CD14-positive monocyte (primary cell): Measurements from ENCODE around the gene PLOD3. TPM values are rescaled to one million over a fixed set of nuclear protein-coding genes. Genes with fewer than 3 reads are reported as not detected.
A peak's percentile ranks its signal among the peaks of the same experiment; 100 is the strongest.

ENCODE experiments used
- DNase-seq, 3 donors: peaks; one replicate each; pipeline ENCODE4 v3.0.0-alpha.2; 2011 to 2022
- H2AFZ ChIP-seq: 2 replicates; pipeline ENCODE4 v1.6.0; 2012; ENCODE audit warnings: mild to moderate bottlenecking, low read depth, low read length, inconsistent platforms; ENCODE audit not compliant: insufficient read depth, poor library complexity, severe bottlenecking
- H3K27ac ChIP-seq, 2 donors: 1 replicate in 1 of 2; 2 replicates in 1 of 2; pipeline ENCODE4 v1.5.1; 2012 to 2013; ENCODE audit warnings: low read length in 2 of 2, control low read depth in 1 of 2, inconsistent platforms in 1 of 2, low read depth in 1 of 2, mild to moderate bottlenecking in 1 of 2
- H3K27me3 ChIP-seq, 2 donors: one replicate each; pipeline versions ENCODE4 v1.6.0 to v1.6.1; 2011 to 2013; ENCODE audit warnings: low read length in 2 of 2; ENCODE audit not compliant: control insufficient read depth in 2 of 2, insufficient read depth in 2 of 2
- H3K36me3 ChIP-seq, 2 donors: replicated peaks in 1 of 2; 1 replicate in 1 of 2; 2 replicates in 1 of 2; pipeline versions ENCODE4 v1.5.1 to v1.6.1; 2012 to 2013; ENCODE audit warnings: low read length in 2 of 2, control low read depth in 1 of 2, inconsistent platforms in 1 of 2, mild to moderate bottlenecking in 1 of 2; ENCODE audit not compliant: insufficient read depth in 2 of 2, control insufficient read depth in 1 of 2
- H3K4me1 ChIP-seq, 2 donors: 1 replicate in 1 of 2; 2 replicates in 1 of 2; pipeline versions ENCODE4 v1.5.1 to v1.6.1; 2012 to 2013; ENCODE audit warnings: low read length in 2 of 2, control low read depth in 1 of 2, inconsistent platforms in 1 of 2, mild to moderate bottlenecking in 1 of 2, moderate library complexity in 1 of 2; ENCODE audit not compliant: insufficient read depth in 2 of 2, control insufficient read depth in 1 of 2
- H3K4me2 ChIP-seq: replicated peaks from 2 replicates; pipeline ENCODE3; 2012; ENCODE audit warnings: low read length, moderate library complexity, mild to moderate bottlenecking; ENCODE audit not compliant: poor library complexity, severe bottlenecking; ENCODE audit errors: extremely low read depth
- H3K4me3 ChIP-seq, 3 experiments: fragments of 200-600 bp in 1 of 3; sonication (generic) in 1 of 3; replicated peaks in 1 of 3; 1 replicate in 2 of 3; 2 replicates in 1 of 3; pipeline ENCODE4 v1.5.1; 2011 to 2013; ENCODE audit warnings: low read length in 3 of 3, mild to moderate bottlenecking in 3 of 3, control low read depth in 2 of 3, low read depth in 2 of 3, inconsistent platforms in 1 of 3, moderate library complexity in 1 of 3
- H3K79me2 ChIP-seq: 2 replicates; pipeline ENCODE4 v1.6.0; 2012; ENCODE audit warnings: mild to moderate bottlenecking, control low read depth, inconsistent platforms, low read length, moderate library complexity; ENCODE audit not compliant: insufficient read depth
- H3K9ac ChIP-seq: 2 replicates; pipeline ENCODE4 v1.6.0; 2017; ENCODE audit warnings: low read length, mild to moderate bottlenecking; ENCODE audit not compliant: insufficient read depth, poor library complexity, severe bottlenecking
- H3K9me3 ChIP-seq, 2 donors: replicated peaks in 1 of 2; 1 replicate in 1 of 2; 2 replicates in 1 of 2; pipeline versions ENCODE4 v1.5.1 to v1.6.1; 2012 to 2013; ENCODE audit warnings: low read length in 2 of 2, control low read depth in 1 of 2; ENCODE audit not compliant: control insufficient read depth in 1 of 2, insufficient read depth in 1 of 2
- H4K20me1 ChIP-seq: 2 replicates; pipeline ENCODE4 v1.6.0; 2012; ENCODE audit warnings: mild to moderate bottlenecking, low read length, control low read depth, moderate library complexity; ENCODE audit not compliant: insufficient read depth
- H3K27ac Mint-ChIP-seq, 7 donors: one replicate each; pipeline ENCODE4 v1.8.0; 2020; ENCODE audit warnings: mild to moderate bottlenecking in 7 of 7, mixed read lengths in 7 of 7, moderate library complexity in 6 of 7, inconsistent platforms in 2 of 7
- H3K27me3 Mint-ChIP-seq, 3 donors: one replicate each; pipeline ENCODE4 v1.8.0; 2021 to 2022; ENCODE audit warnings: low read depth in 3 of 3, mild to moderate bottlenecking in 3 of 3, mixed read lengths in 3 of 3, moderate library complexity in 3 of 3, inconsistent platforms in 1 of 3
- H3K36me3 Mint-ChIP-seq, 2 donors: one replicate each; pipeline ENCODE4 v1.8.0; 2020; ENCODE audit warnings: mixed read lengths in 2 of 2, inconsistent platforms in 1 of 2, mild to moderate bottlenecking in 1 of 2
- H3K4me1 Mint-ChIP-seq: one replicate; pipeline ENCODE4 v1.8.0; 2020; ENCODE audit warnings: mild to moderate bottlenecking, mixed read lengths
- H3K4me3 Mint-ChIP-seq, 2 donors: one replicate each; pipeline ENCODE4 v1.8.0; 2020; ENCODE audit warnings: mild to moderate bottlenecking in 2 of 2, mixed read lengths in 2 of 2, moderate library complexity in 1 of 2
- H3K9me3 Mint-ChIP-seq, 7 donors: one replicate each; pipeline ENCODE4 v1.8.0; 2020 to 2022; ENCODE audit warnings: mixed read lengths in 7 of 7, mild to moderate bottlenecking in 6 of 7, moderate library complexity in 6 of 7, inconsistent platforms in 2 of 7
- WGBS: methylation state at CpG from one replicate; pipeline ENCODE4 v1.1.5; 2013; ENCODE audit warnings: missing lambda C conversion rate; ENCODE audit not compliant: insufficient coverage; 5-methylcytosine and 5-hydroxymethylcytosine counted together
- intact Hi-C, 2 donors: fragments of 100-400 bp; cut with micrococcal nuclease; formaldehyde crosslinking; loops; one replicate each; pipeline versions ENCODE4 v1.15.0 to v1.15.1; 2023
- polyA plus RNA-seq, 3 donors: library from polyadenylated mRNA; depleted of rRNA in 1 of 3; unstranded in 2 of 3; stranded (reverse) in 1 of 3; fragments of 300-500 nt in 2 of 3; fragments of >200 nt in 1 of 3; fragmentation: Illumina TruSeq in 2 of 3; gene quantifications; 1 replicate in 2 of 3; 2 replicates in 1 of 3; pipeline ENCODE4 v1.2.3, GENCODE V29; 2012 to 2021
- TF ChIP-seq, protein P1 (sequence below): fragments of 200-600 bp; IDR thresholded peaks from one replicate; pipeline ENCODE4 v1.8.0; 2022; ENCODE audit warnings: antibody characterized with exemption, mild to moderate bottlenecking

Gene PLOD3
- polyA plus RNA-seq, 3 donors, result 26.9 to 70.1 (median 28.1) TPM

- Histone ChIP-seq H3K27ac (no peak overlapping the region), H3K4me2 (no peak overlapping the region), H3K4me1 (peaks cover 9 to 10% of the 10 kb centered on the region in 2 donors), H3K79me2 (peaks cover 8% of the 10 kb centered on the region), H3K27me3 (no peaks in the 10 kb centered on the region), H4K20me1 (peaks cover 7% of the 10 kb centered on the region), H2AFZ (no peak overlapping the region), H3K4me3 (no peak overlapping the region), H3K9me3 (no peaks in the 10 kb centered on the region), H3K9ac (no peak overlapping the region), H3K36me3 (peaks cover 70 to 86% of the 10 kb centered on the region in 2 donors)
- WGBS, result 96% methylated on average over 20 of the region's 24 CpGs
- TF ChIP-seq, protein P1, sequence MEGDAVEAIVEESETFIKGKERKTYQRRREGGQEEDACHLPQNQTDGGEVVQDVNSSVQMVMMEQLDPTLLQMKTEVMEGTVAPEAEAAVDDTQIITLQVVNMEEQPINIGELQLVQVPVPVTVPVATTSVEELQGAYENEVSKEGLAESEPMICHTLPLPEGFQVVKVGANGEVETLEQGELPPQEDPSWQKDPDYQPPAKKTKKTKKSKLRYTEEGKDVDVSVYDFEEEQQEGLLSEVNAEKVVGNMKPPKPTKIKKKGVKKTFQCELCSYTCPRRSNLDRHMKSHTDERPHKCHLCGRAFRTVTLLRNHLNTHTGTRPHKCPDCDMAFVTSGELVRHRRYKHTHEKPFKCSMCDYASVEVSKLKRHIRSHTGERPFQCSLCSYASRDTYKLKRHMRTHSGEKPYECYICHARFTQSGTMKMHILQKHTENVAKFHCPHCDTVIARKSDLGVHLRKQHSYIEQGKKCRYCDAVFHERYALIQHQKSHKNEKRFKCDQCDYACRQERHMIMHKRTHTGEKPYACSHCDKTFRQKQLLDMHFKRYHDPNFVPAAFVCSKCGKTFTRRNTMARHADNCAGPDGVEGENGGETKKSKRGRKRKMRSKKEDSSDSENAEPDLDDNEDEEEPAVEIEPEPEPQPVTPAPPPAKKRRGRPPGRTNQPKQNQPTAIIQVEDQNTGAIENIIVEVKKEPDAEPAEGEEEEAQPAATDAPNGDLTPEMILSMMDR, result no peak
- no peak for DNase-seq
- intact Hi-C loops, result no loop called here
- Mint-ChIP-seq H3K27ac (no peak overlapping the region), H3K27me3 (no peaks in the 10 kb centered on the region), H3K9me3 (no peaks in the 10 kb centered on the region), H3K4me3 (no peak overlapping the region), H3K4me1 (peaks cover 10% of the 10 kb centered on the region), H3K36me3 (peaks cover 64 to 93% of the 10 kb centered on the region in 2 donors)
Observed at GRCh38 chr7:101211501-101211900, 5.9 kb downstream of the PLOD3 start.

- H2AFZ ChIP-seq, result no peak overlapping the region
- TF ChIP-seq, protein P1, result no peak
- H3K27me3 Mint-ChIP-seq, result no peaks in the 10 kb centered on the region
- no peaks in the 10 kb centered on the region for H3K4me1 Mint-ChIP-seq
- no peak overlapping the region for H3K9ac ChIP-seq
- H3K4me1 ChIP-seq, result peaks cover 0 to under 1% of the 10 kb centered on the region in 2 donors
- H3K9me3 Mint-ChIP-seq, result no peaks in the 10 kb centered on the region
- no peak overlapping the region for H3K27ac ChIP-seq
- WGBS, result 97% methylated on average over 15 of the region's 19 CpGs
- peaks cover 64 to 96% of the 10 kb centered on the region in 2 donors for H3K36me3 Mint-ChIP-seq
- H3K79me2 ChIP-seq, result no peaks in the 10 kb centered on the region
- H3K4me3 ChIP-seq, result no peak overlapping the region
- no peak for DNase-seq
- intact Hi-C loops, result no loop called here
- H3K36me3 ChIP-seq, result peaks cover 74 to 88% of the 10 kb centered on the region in 2 donors
- H3K9me3 ChIP-seq, result no peaks in the 10 kb centered on the region
- no peaks in the 10 kb centered on the region for H4K20me1 ChIP-seq
- no peaks in the 10 kb centered on the region for H3K27me3 ChIP-seq
- H3K4me2 ChIP-seq, result no peak overlapping the region
- H3K27ac Mint-ChIP-seq, result peak overlapping the region in 1 of 7 donors; percentile 19
- no peak overlapping the region for H3K4me3 Mint-ChIP-seq
Observed at GRCh38 chr7:101210143-101210542, 7.2 kb downstream of the PLOD3 start.
